Fibroblast of lung (primary cell): Measurements from ENCODE around the gene NLRC5. TPM values are rescaled to one million over a fixed set of nuclear protein-coding genes. Genes with fewer than 3 reads are reported as not detected.

Experiments
- DNase-seq, 2 donors: peaks; one replicate each; pipeline versions ENCODE4 v3.0.0 to v3.0.0-alpha.2; 2010; ENCODE audit warnings: low read depth in 2 of 2
- H2AFZ ChIP-seq: 2 replicates; pipeline ENCODE4 v1.5.1; 2012; ENCODE audit warnings: low read length, control low read depth, inconsistent platforms
- H3K27ac ChIP-seq: 2 replicates; pipeline ENCODE4 v1.5.1; 2011; ENCODE audit warnings: low read length, control low read depth; ENCODE audit not compliant: insufficient read depth
- H3K27me3 ChIP-seq: 2 replicates; pipeline ENCODE4 v1.5.1; 2011; ENCODE audit warnings: mild to moderate bottlenecking, low read length; ENCODE audit not compliant: control insufficient read depth, insufficient read depth
- H3K36me3 ChIP-seq: 2 replicates; pipeline ENCODE4 v1.5.1; 2011; ENCODE audit warnings: low read length; ENCODE audit not compliant: control insufficient read depth, insufficient read depth
- H3K4me1 ChIP-seq: 2 replicates; pipeline ENCODE4 v1.5.1; 2011; ENCODE audit warnings: low read length; ENCODE audit not compliant: control insufficient read depth, insufficient read depth; ENCODE audit errors: extremely low read depth
- H3K4me2 ChIP-seq: 2 replicates; pipeline ENCODE4 v1.5.1; 2011; ENCODE audit warnings: low read length, control low read depth; ENCODE audit not compliant: insufficient read depth; ENCODE audit errors: extremely low read depth
- H3K4me3 ChIP-seq, 4 experiments: fragments of 200-600 bp in 1 of 4; sonication (generic) in 1 of 4; replicated peaks in 1 of 4; 2 replicates each; pipeline ENCODE4 v1.5.1; 2011 to 2016; ENCODE audit warnings: low read length in 4 of 4, low read depth in 3 of 4, mild to moderate bottlenecking in 3 of 4, control low read depth in 2 of 4, inconsistent platforms in 1 of 4, mixed read lengths in 1 of 4; ENCODE audit not compliant: insufficient read depth in 1 of 4; ENCODE audit errors: control extremely low read depth in 1 of 4
- H3K79me2 ChIP-seq: 2 replicates; pipeline ENCODE4 v1.5.1; 2012; ENCODE audit warnings: mild to moderate bottlenecking, low read length, inconsistent platforms; ENCODE audit not compliant: control insufficient read depth, insufficient read depth
- H3K9ac ChIP-seq: 2 replicates; pipeline ENCODE4 v1.5.1; 2011; ENCODE audit warnings: mild to moderate bottlenecking, low read length, control low read depth; ENCODE audit not compliant: insufficient read depth
- H3K9me3 ChIP-seq: 2 replicates; pipeline ENCODE4 v1.5.1; 2012; ENCODE audit warnings: low read depth, low read length; ENCODE audit not compliant: control insufficient read depth, insufficient read depth
- H4K20me1 ChIP-seq: 2 replicates; pipeline ENCODE4 v1.5.1; 2011; ENCODE audit warnings: low read length; ENCODE audit not compliant: control insufficient read depth, insufficient read depth; ENCODE audit errors: extremely low read depth
- CTCF ChIP-seq, 2 donors: IDR thresholded peaks in 1 of 2; conservative IDR thresholded peaks in 1 of 2; 1 replicate in 1 of 2; 2 replicates in 1 of 2; pipeline ENCODE4 v1.5.1; 2011 to 2012; ENCODE audit warnings: low read length in 2 of 2, control low read depth in 1 of 2, inconsistent platforms in 1 of 2, low read depth in 1 of 2, mild to moderate bottlenecking in 1 of 2
- EZH2 ChIP-seq: IDR thresholded peaks from 2 replicates; pipeline ENCODE4 v1.5.1; 2012; ENCODE audit warnings: low read length, control low read depth, mild to moderate bottlenecking; ENCODE audit errors: missing control alignments
- polyA plus RNA-seq, 2 donors: library from polyadenylated mRNA; depleted of rRNA in 1 of 2; stranded (reverse) in 1 of 2; unstranded in 1 of 2; fragments of >200 nt; gene quantifications; 2 replicates each; pipeline ENCODE4 v1.2.1, GENCODE V29; 2011 to 2012; ENCODE audit warnings: missing spikeins in 1 of 2
- total RNA-seq: library from RNA; depleted of rRNA; stranded (reverse); fragments of >200 nt; gene quantifications from 2 replicates; pipeline ENCODE4 v1.2.1, GENCODE V29; 2014

Gene NLRC5
- total and polyA plus RNA-seq, 2 donors (not counting 1 experiment from before 2014, with no cell fraction given), result 22.2 to 43.6 TPM

GRCh38 chr16:57081744-57082143 lies 92.4 kb downstream of the NLRC5 start:
- Histone ChIP-seq H4K20me1 (no peaks in the 10 kb centered on the region), H3K4me3 (no peak overlapping the region), H3K9ac (no peak overlapping the region), H2AFZ (no peak overlapping the region), H3K79me2 (no peaks in the 10 kb centered on the region), H3K36me3 (peaks cover 5% of the 10 kb centered on the region), H3K4me1 (no peaks in the 10 kb centered on the region), H3K27ac (no peak overlapping the region), H3K9me3 (no peaks in the 10 kb centered on the region), H3K27me3 (no peaks in the 10 kb centered on the region), H3K4me2 (no peak overlapping the region)
- DNase-seq, result no peak
- no peak for TF ChIP-seq CTCF (conservative IDR thresholded peaks at IDR 0.05 in 1 of 2, IDR thresholded peaks at IDR 0.05 in 1 of 2; ENCODE audit: low read depth in 1 of 2, low read length in 2 of 2)
- no peak for TF ChIP-seq EZH2

- H3K9ac ChIP-seq, result no peak overlapping the region
- H3K4me2 ChIP-seq, result no peak overlapping the region
- DNase-seq, result no peak
- H3K4me3 ChIP-seq, result no peak overlapping the region
- TF ChIP-seq CTCF (conservative IDR thresholded peaks at IDR 0.05 in 1 of 2, IDR thresholded peaks at IDR 0.05 in 1 of 2; ENCODE audit: low read depth in 1 of 2, low read length in 2 of 2) (no peak), EZH2 (no peak)
- no peaks in the 10 kb centered on the region for H4K20me1 ChIP-seq
- no peaks in the 10 kb centered on the region for H3K9me3 ChIP-seq
- no peaks in the 10 kb centered on the region for H3K27me3 ChIP-seq
- no peaks in the 10 kb centered on the region for H3K4me1 ChIP-seq
- no peak overlapping the region for H2AFZ ChIP-seq
- peaks cover 5% of the 10 kb centered on the region for H3K36me3 ChIP-seq
- no peaks in the 10 kb centered on the region for H3K79me2 ChIP-seq
- H3K27ac ChIP-seq, result no peak overlapping the region
These were observed 93.3 kb downstream of the NLRC5 start for GRCh38 chr16:57082664-57083063.

- TF ChIP-seq EZH2 (no peak), CTCF (conservative IDR thresholded peaks at IDR 0.05 in 1 of 2, IDR thresholded peaks at IDR 0.05 in 1 of 2; ENCODE audit: low read depth in 1 of 2, low read length in 2 of 2) (no peak)
- Histone ChIP-seq H2AFZ (no peak overlapping the region), H3K4me2 (no peak overlapping the region), H3K9ac (no peak overlapping the region), H3K9me3 (no peaks in the 10 kb centered on the region), H3K4me3 (no peak overlapping the region), H3K79me2 (no peaks in the 10 kb centered on the region), H3K27ac (no peak overlapping the region), H3K36me3 (peaks cover 5% of the 10 kb centered on the region), H4K20me1 (no peaks in the 10 kb centered on the region), H3K4me1 (no peaks in the 10 kb centered on the region), H3K27me3 (no peaks in the 10 kb centered on the region)
- DNase-seq, result no peak
These were observed 94.2 kb downstream of the NLRC5 start for GRCh38 chr16:57083485-57084126.
